Measurements from ENCODE around the gene SHB.

Gene SHB

GRCh38 chr9:38039090-38039906, 29.7 kb downstream of the SHB start:
- DNase-seq = no peak

- DNase-seq = no peak
Measured at GRCh38 chr9:38038307-38039089, 30.5 kb downstream of the SHB start.

GRCh38 chr9:38037981-38038306, 31.1 kb downstream of the SHB start:
- DNase-seq = no peak

- no peak for DNase-seq
Measured at GRCh38 chr9:38036359-38037084, 32.5 kb downstream of the SHB start.

- DNase-seq = no peak
Measured at GRCh38 chr9:38035873-38036272, 33.2 kb downstream of the SHB start.

- no peak for DNase-seq
Measured at GRCh38 chr9:38033941-38034340, 35.1 kb downstream of the SHB start.

GRCh38 chr9:38032266-38033110, 36.5 kb downstream of the SHB start:
- DNase-seq = no peak

- DNase-seq = no peak
Measured at GRCh38 chr9:38031594-38031993, 37.4 kb downstream of the SHB start.

GRCh38 chr9:38030658-38031057, 38.4 kb downstream of the SHB start:
- no peak for DNase-seq

- no peak for DNase-seq
Measured at GRCh38 chr9:38029915-38030638, 39.0 kb downstream of the SHB start.

- no peak for DNase-seq
Measured at GRCh38 chr9:38027714-38028113, 41.3 kb downstream of the SHB start.

- no peak for DNase-seq
Measured at GRCh38 chr9:38026840-38027527, 42.0 kb downstream of the SHB start.

GRCh38 chr9:38026021-38026809, 42.8 kb downstream of the SHB start:
- DNase-seq = no peak

GRCh38 chr9:38025166-38025565, 43.9 kb downstream of the SHB start:
- DNase-seq = no peak

- DNase-seq = peak; percentile 51
Measured at GRCh38 chr9:38024036-38024681, 44.9 kb downstream of the SHB start.

GRCh38 chr9:38023661-38024035, 45.4 kb downstream of the SHB start:
- DNase-seq = no peak

GRCh38 chr9:38022995-38023394, 46.0 kb downstream of the SHB start:
- peak; percentile 62 for DNase-seq

- no peak for DNase-seq
Measured at GRCh38 chr9:38022203-38022895, 46.7 kb downstream of the SHB start.

All from midbrain (tissue), 1 donor.